Caco-2 (cell line): Measurements from ENCODE around the gene BEND3. TPM values are rescaled to one million over a fixed set of nuclear protein-coding genes. Genes with fewer than 3 reads are reported as not detected.
A peak's percentile ranks its signal among the peaks of the same experiment; 100 is the strongest.
"Not testable (repeated sequence)": the region's sequence is repeated elsewhere in the genome, so short reads cannot be mapped to it uniquely, and the experiment has no call there.

Source experiments
- BruUV-seq: library from RNA; stranded (reverse); fragments of 400-500 nt; replicated peaks from 2 replicates; lab custom pipeline; 2021; lab: Mats Ljungman, UMichigan
- CTCF ChIA-PET: fragments of 300-600 bp; sonication (Branson Sonifier 250); formaldehyde crosslinking; loops from one replicate; lab custom pipeline; 2022; ENCODE audit warnings: antibody characterized with exemption; lab: Charles Lee
- POLR2A ChIA-PET: fragments of 300-600 bp; sonication (Branson Sonifier 250); formaldehyde crosslinking; loops from one replicate; lab custom pipeline; 2022; ENCODE audit warnings: antibody characterized with exemption; lab: Charles Lee
- DNase-seq, 2 experiments: peaks; one replicate each; pipeline versions ENCODE4 v3.0.0 to v3.0.0-alpha.2; 2020 to 2022
- H3K27me3 ChIP-seq: replicated peaks from 2 replicates; pipeline ENCODE4 v1.6.0; 2011; ENCODE audit warnings: low read length; ENCODE audit not compliant: control insufficient read depth, insufficient read depth
- H3K36me3 ChIP-seq: 2 replicates; pipeline ENCODE4 v1.5.1; 2011; ENCODE audit warnings: low read length; ENCODE audit not compliant: control insufficient read depth, insufficient read depth
- H3K4me1 ChIP-seq: fragments of 250-450 bp; sonication (Bioruptor Pico); 2 replicates; pipeline ENCODE4 v1.5.1; 2020; ENCODE audit warnings: mild to moderate bottlenecking
- H3K4me3 ChIP-seq: 2 replicates; pipeline ENCODE4 v1.5.1; 2011; ENCODE audit warnings: low read depth, mild to moderate bottlenecking, control low read depth, low read length
- H3K9me3 ChIP-seq: fragments of 250-450 bp; sonication (Bioruptor Pico); 2 replicates; pipeline ENCODE4 v1.5.1; 2020; ENCODE audit warnings: mild to moderate bottlenecking, moderate library complexity
- H3K27ac Mint-ChIP-seq: one replicate; pipeline ENCODE4 v1.8.0; 2022; ENCODE audit warnings: mixed read lengths; ENCODE audit not compliant: unreplicated experiment
- H3K27me3 Mint-ChIP-seq: one replicate; pipeline ENCODE4 v1.8.0; 2022; ENCODE audit warnings: mixed read lengths; ENCODE audit not compliant: insufficient read depth, unreplicated experiment
- H3K36me3 Mint-ChIP-seq: one replicate; pipeline ENCODE4 v1.8.0; 2022; ENCODE audit warnings: mild to moderate bottlenecking, mixed read lengths; ENCODE audit not compliant: insufficient read depth, unreplicated experiment
- H3K4me1 Mint-ChIP-seq: one replicate; pipeline ENCODE4 v1.8.0; 2022; ENCODE audit warnings: low read depth, mixed read lengths; ENCODE audit not compliant: unreplicated experiment
- H3K4me3 Mint-ChIP-seq: one replicate; pipeline ENCODE4 v1.8.0; 2022; ENCODE audit warnings: mild to moderate bottlenecking, moderate library complexity, mixed read lengths; ENCODE audit not compliant: unreplicated experiment
- H3K9me3 Mint-ChIP-seq: one replicate; pipeline ENCODE4 v1.8.0; 2022; ENCODE audit warnings: mixed read lengths; ENCODE audit not compliant: unreplicated experiment
- intact Hi-C: fragments of 100-400 bp; cut with micrococcal nuclease; formaldehyde crosslinking; loops from one replicate; pipeline ENCODE4 v1.10.0; 2022; ENCODE audit not compliant: unreplicated experiment
- total RNA-seq: library from RNA; stranded (reverse); gene quantifications from 2 replicates; pipeline ENCODE4 v1.2.3, GENCODE V29; 2022
- TF ChIP-seq, protein P1 (sequence below), 2 experiments: fragments of 200-600 bp in 1 of 2; IDR thresholded peaks; 1 replicate in 1 of 2; 2 replicates in 1 of 2; pipeline versions ENCODE4 v1.5.1 to v1.8.0; 2011 to 2022; ENCODE audit warnings: antibody characterized with exemption in 1 of 2, control low read depth in 1 of 2, inconsistent platforms in 1 of 2, low read depth in 1 of 2, low read length in 1 of 2, mild to moderate bottlenecking in 1 of 2, moderate library complexity in 1 of 2; ENCODE audit not compliant: insufficient read depth in 1 of 2, severe bottlenecking in 1 of 2, unreplicated experiment in 1 of 2

BEND3 gene
- total RNA-seq, 1 experiment from 2014 or later, result 8.3 TPM

DNA sequence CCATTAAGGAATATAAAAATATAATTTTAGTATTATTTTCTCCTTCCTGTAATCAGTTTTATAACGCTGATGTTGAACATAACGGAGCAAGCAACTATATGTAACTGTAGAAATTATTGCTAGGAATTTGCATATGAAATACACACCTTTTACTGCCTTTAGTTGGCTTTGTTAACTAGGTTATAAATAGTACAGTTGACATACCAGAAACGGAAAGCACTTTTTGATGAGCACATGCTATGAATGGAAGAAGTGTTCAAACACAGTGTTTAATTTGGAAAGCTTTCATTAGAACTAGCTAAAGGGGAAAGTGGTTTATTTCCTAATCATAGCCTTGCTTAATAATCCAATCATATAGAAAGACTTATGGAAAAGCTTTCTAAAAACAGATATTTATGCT, 25.3 kb upstream of the BEND3 start:
- Histone ChIP-seq H3K27me3 (no peaks in the 10 kb centered on the region), H3K4me3 (no peak overlapping the region), H3K9me3 (no peaks in the 10 kb centered on the region), H3K4me1 (no peaks in the 10 kb centered on the region), H3K36me3 (no peaks in the 10 kb centered on the region)
- Mint-ChIP-seq H3K4me1 (no peaks in the 10 kb centered on the region), H3K9me3 (no peaks in the 10 kb centered on the region), H3K36me3 (no peaks in the 10 kb centered on the region), H3K27ac (no peak overlapping the region), H3K4me3 (no peak overlapping the region), H3K27me3 (no peaks in the 10 kb centered on the region)
- DNase-seq, result no peak
- no TSS peak for BruUV-seq
- intact Hi-C loops, result no loop called here
- ChIA-PET POLR2A (no interaction called here), CTCF (no interaction called here)
- TF ChIP-seq, protein P1, sequence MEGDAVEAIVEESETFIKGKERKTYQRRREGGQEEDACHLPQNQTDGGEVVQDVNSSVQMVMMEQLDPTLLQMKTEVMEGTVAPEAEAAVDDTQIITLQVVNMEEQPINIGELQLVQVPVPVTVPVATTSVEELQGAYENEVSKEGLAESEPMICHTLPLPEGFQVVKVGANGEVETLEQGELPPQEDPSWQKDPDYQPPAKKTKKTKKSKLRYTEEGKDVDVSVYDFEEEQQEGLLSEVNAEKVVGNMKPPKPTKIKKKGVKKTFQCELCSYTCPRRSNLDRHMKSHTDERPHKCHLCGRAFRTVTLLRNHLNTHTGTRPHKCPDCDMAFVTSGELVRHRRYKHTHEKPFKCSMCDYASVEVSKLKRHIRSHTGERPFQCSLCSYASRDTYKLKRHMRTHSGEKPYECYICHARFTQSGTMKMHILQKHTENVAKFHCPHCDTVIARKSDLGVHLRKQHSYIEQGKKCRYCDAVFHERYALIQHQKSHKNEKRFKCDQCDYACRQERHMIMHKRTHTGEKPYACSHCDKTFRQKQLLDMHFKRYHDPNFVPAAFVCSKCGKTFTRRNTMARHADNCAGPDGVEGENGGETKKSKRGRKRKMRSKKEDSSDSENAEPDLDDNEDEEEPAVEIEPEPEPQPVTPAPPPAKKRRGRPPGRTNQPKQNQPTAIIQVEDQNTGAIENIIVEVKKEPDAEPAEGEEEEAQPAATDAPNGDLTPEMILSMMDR (IDR thresholded peaks at IDR 0.05; ENCODE audit: insufficient read depth in 1 of 2, low read depth in 1 of 2, low read length in 1 of 2, severe bottlenecking in 1 of 2, unreplicated experiment in 1 of 2), result no peak

DNA sequence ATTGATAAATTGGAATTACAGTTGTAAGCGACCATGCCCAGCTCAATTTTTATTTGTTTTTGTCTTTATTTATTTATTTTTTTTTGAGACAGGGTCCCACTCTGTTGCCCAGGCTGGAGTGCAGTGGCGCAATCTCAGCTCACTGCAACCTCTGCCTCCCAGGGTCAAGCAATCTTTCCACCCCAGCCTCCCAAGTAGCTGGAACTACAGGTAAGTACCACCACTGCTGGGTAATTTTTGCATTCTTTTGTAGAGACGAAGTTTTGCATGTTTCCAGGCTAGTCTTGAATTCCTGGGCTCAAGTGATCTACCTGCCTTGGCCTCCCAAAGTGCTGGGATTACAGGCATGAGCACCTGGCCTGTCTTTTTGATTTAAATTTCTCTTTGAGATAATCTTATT, 21.0 kb upstream of the BEND3 start:
- BruUV-seq, H3K27me3 ChIP-seq, H3K27me3 Mint-ChIP-seq, CTCF ChIA-PET, H3K36me3 Mint-ChIP-seq, intact Hi-C loops, H3K9me3 Mint-ChIP-seq, H3K27ac Mint-ChIP-seq, H3K4me3 ChIP-seq, DNase-seq, H3K4me1 ChIP-seq, H3K9me3 ChIP-seq, POLR2A ChIA-PET, H3K36me3 ChIP-seq, H3K4me1 Mint-ChIP-seq, H3K4me3 Mint-ChIP-seq: not testable (repeated sequence)

DNA sequence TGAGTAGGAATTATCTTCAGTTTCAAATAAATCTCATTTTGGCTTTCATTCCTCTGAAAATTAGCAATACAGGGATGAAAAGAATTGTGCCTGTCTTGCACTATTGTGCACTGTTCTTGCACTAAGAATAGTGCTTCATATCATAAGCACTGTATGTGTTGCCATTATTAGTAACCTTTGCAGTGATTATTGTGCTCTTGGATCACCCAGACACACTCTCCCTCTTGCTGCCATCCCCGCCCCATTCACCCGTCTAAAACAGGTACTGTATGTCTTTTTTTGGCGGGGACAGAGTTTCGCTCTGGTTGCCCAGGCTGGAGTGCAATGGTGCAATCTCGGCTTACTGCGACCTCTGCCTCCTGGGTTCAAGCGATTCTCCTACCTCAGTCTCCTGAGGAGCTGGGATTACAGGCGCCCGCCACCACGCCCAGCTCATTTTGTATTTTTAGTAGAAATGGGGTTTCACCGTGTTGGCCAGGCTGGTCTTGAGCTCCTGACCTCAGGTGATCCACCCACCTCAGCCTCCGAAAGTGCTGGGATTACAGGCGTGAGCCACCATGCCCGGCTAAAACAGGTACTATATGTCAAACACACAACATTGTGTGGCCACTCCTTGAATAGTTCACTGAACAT, 19.8 kb upstream of the BEND3 start:
- H3K9me3 Mint-ChIP-seq, H3K9me3 ChIP-seq, H3K27ac Mint-ChIP-seq, H3K36me3 ChIP-seq, CTCF ChIA-PET, POLR2A ChIA-PET, DNase-seq, BruUV-seq, H3K36me3 Mint-ChIP-seq, H3K4me1 Mint-ChIP-seq, intact Hi-C loops, H3K27me3 Mint-ChIP-seq, H3K4me3 Mint-ChIP-seq, H3K27me3 ChIP-seq, H3K4me3 ChIP-seq, H3K4me1 ChIP-seq: not testable (repeated sequence)

DNA sequence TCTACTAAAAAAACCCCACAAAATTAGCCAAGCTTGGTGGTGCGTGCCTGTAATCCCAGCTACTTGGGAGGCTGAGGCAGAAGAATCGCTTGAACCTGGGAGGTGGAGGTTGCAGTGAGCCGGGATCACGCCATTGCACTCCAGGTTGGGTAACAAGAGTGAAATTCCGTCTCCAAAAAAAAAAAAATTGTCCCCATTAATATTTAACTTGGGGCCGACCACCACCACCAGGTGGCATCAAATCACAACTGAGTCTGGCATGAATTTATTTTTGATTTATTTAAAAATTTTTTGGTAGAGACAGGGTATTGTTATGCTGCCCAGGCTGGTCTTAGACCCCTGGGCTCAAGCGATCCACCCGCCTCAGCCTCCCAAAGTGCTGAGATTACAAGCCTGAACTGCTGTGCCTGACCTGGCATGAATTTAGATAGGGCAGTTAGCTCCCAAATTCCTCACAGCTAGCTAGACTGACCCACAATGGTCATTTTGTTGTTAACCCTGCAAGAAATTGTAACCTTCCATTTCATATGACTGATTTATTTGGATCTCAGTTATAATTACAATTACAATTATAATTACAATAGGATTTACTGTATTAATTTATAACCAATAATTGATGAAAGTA, 17.1 kb upstream of the BEND3 start:
- Mint-ChIP-seq H3K4me1 (peaks cover 10% of the 10 kb centered on the region), H3K4me3 (no peak overlapping the region), H3K27ac (no peak overlapping the region), H3K9me3 (no peaks in the 10 kb centered on the region), H3K27me3 (no peaks in the 10 kb centered on the region), H3K36me3 (no peaks in the 10 kb centered on the region)
- no TSS peak for BruUV-seq
- TF ChIP-seq, protein P1 (IDR thresholded peaks at IDR 0.05; ENCODE audit: insufficient read depth in 1 of 2, low read depth in 1 of 2, low read length in 1 of 2, severe bottlenecking in 1 of 2, unreplicated experiment in 1 of 2), result peak; percentile 45 to 46
- Histone ChIP-seq H3K36me3 (no peaks in the 10 kb centered on the region), H3K27me3 (no peaks in the 10 kb centered on the region), H3K4me3 (no peak overlapping the region), H3K9me3 (no peaks in the 10 kb centered on the region), H3K4me1 (no peaks in the 10 kb centered on the region)
- intact Hi-C loops, result no loop called here
- ChIA-PET POLR2A (no interaction called here), CTCF (interaction anchor here (0.6 to 1.8 kb wide), 4 partner anchors 15 to 558 kb away, joined by 3 to 5 read pairs (median 3); no protein-coding TSS in a partner anchor)
- DNase-seq, result peak in 1 of 2 experiments; percentile 64
